G401 (cell line): ENCODE results near the gene CUL1. TPM values are rescaled to one million over a fixed set of nuclear protein-coding genes. Genes with fewer than 3 reads are reported as not detected.

ENCODE experiments used
- DNase-seq: peaks from one replicate; pipeline ENCODE4 v3.0.0-alpha.2; 2015; ENCODE audit warnings: low spot score
- in situ Hi-C: cut with HindIII; loops from 2 replicates; pipeline ENCODE4 v1.10.0; 2016; ENCODE audit warnings: low sequenced_read_pairs, mixed read lengths
- total RNA-seq: library from RNA; depleted of rRNA; stranded (reverse); fragments of >200 nt; shearing (Covaris generic); gene quantifications from 2 replicates; pipeline ENCODE4 v1.2.3, GENCODE V29; 2014

The CUL1 gene
- total RNA-seq, 1 experiment from 2014 or later, result 84.5 TPM

DNA sequence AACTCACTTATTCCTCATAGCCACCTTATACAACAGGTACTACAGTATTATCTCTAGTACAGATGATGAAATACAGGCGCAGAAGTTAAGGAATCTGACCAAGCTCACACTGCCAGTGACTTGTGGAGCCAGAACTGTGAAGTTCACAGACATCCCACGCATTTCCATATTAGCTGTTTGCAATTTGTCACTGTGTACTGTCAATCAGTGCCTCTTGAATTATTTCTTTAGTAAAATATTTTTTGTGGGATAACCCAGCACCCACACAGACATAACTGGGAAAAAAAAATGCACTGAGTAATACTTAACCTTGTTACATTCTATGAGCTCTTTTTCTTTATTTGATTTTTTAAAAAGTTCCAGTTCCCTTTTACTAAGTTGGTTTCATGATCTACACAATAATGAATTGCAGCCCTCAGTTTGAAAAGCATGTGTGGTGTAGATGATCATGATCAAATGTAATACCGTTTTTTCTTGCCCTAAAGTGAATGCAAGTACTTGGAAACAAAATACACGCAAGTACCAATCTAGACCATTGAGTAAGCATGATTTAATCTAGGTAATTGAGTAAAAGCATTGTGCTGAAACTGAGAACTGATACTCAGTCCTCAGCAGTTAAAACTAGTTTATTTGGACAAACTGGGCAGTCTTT lies 14.1 kb downstream of the CUL1 start:
- no peak for DNase-seq
- in situ Hi-C loops, result no loop called here

DNA sequence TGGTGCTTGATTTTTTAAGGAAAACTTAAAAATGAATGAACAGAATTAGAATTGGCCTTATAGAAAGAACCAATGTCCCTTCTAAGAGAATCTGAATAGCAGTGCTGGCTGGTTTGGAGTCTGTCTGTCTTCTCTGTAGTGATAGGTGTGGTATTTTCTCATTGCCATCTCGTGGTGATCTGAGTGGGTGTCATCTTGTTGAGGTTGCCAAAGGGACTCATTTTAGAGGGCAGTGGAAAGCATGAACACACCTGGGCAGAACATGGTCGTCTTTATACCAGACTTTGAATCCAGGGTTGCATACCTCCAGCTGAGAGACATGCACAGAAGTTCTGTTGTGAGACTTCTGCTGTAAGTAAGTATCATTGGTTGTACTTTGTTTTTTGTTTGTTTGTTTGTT lies 15.8 kb downstream of the CUL1 start:
- in situ Hi-C loops, result no loop called here
- no peak for DNase-seq

DNA sequence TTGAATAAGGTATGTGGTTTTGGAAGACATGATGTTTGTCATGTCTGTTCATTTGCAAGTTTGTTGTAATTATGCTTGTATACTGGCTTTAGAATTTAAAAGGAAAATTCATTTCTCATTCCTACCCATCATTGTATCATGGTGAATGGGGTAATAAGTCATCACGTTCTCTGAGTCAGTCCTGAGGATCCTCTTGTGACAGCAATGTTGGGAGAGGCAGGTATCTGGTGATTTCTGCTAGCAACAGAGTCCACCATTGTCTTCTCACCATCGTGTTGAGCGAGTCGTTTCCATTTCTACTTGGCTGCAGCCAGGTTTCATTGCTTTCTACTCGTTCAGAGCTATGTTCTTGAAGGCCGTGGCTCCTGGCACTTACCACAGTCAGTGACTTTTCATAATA lies 16.3 kb downstream of the CUL1 start:
- in situ Hi-C loops, result no loop called here
- DNase-seq, result no peak

DNA sequence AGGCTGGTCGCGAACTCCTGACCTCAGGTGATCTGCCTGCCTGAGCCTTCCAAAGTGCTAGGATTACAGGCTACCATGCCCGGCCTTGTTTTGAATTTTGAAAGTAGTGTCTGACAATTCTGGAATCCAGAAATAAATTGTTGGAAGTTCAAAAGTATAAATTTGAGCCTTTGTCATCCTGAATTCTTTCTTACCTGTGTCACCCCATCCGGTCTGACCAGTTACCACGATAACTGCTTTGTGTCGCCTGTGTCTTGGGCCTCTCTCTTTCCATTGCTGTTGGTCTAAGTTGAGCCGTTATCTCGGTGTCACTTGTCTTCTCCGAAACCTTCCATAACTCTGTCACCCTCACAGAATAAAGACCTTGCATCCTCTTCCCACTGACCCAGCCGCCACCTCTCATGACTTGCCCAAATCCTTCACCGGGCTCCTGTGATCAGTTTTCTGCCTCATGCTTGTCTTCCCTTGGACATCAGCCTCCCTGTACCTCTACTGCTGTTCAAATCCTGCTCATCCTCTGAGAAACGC lies 18.6 kb downstream of the CUL1 start:
- no peak for DNase-seq
- in situ Hi-C loops, result no loop called here

DNA sequence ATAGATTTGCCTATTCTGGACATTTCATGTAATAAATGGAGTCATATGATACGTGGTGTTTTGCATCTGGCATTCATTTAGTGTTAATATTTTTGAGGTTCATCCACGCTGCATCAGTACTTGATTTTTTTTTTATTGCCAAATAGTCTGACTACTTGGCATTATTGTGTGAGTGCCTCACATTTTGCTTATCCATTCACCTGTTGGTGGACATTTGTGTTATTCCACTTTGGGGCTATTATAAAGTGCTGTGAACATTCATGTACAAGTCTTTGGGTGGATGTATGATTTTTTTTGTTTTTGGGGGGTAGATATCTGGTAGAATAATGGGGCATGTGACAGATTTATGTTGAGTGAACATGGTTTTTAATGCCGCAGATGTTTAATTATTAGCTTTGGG lies 19.7 kb downstream of the CUL1 start:
- in situ Hi-C loops, result no loop called here
- DNase-seq, result no peak

DNA sequence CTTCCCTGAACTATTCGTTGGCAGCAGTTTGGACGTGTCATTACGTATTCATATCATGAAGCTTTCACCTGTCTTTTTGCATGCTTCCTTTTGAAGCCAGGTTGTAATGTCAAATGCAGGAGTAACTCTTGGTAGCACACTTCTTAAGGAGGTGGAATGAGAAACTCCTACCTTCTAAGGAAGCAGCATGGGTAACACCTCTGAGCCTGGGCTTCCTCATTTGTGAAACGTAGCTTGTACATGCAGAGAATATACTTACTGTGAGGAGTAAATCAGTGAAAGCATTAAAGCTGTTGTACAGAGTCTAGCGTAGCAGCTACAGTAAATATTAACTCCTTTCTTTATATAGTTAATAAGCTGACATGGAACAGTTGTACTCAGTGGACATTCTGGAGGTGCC lies 21.1 kb downstream of the CUL1 start:
- in situ Hi-C loops, result no loop called here
- no peak for DNase-seq

DNA sequence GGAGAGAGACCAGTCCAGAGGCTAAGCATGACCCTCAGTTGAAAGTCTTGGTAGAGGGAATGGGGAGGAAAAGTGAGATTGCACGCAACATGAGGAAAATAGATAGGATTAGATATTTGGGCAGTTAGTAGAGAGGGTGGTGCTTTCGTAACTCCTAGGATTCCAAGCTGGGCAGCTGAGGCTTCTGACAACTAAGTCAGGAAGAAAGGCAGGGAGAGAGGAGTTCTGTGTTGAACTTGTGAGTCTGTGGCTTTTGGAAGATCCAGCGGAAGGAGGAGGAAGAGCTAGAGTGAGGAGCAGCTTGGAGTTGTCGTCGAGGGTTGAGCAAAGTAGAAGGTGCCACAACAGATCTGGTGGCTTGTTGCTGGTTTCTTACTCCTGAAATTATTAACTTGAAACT lies 21.8 kb downstream of the CUL1 start:
- in situ Hi-C loops, result no loop called here
- DNase-seq, result no peak

DNA sequence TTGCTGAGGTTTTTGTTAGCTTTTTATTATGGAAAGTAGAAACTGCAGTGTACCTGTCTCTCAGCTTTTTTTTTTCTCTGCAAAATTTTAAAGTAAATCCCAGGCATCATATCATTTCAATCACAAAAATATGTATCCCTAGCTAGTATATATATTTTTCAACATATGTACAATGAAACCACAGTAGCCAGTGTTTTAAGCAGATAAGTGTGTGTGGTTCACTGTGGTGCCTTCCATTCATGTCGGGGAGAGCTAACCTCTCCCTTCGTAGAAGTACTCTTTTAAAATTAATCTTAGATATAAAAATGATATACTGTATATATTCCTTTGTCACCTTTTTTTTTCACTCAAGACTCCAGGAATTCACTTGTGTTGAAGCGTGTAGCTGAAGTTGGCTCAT lies 22.7 kb downstream of the CUL1 start:
- in situ Hi-C loops, result no loop called here
- DNase-seq, result no peak

DNA sequence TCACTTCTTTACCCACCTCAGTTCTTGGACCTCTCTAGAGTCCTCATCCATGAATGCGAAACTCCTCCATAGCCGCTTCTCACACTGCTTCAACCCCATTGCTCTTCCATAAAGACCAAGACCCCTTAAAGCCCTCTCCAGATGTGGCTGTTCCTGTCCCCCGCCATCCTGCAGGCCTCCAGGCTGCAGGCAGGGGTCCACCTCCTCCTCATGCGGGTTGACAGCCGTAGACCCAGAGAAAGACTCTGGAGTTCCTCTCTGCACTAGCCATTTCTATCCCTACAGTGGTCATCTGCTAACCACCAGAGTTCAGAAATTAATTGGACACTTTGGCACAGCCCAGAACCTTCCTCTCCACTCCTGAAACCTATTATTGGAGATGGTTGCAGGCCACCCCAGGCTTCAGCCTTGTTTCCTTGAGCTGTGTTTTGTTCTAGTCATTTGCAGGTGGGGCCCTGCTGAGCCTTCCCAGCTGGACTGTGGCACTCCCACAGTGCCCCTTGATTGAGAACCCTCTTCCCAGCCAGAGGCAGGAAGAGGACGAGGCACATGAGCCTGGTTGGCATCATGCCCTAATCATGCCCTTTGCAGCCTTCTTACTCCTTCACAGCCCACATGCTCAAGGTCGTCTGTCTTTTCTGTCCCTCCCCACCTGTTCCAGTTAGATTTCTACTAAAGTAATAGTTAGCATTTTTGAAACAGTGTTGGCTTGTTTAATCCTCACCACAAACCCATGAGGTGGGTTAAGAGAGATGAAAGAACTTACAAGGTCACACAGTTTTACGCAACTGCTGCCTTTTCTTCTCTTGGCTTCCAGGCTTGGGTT lies 23.9 kb downstream of the CUL1 start:
- in situ Hi-C loops, result no loop called here

DNA sequence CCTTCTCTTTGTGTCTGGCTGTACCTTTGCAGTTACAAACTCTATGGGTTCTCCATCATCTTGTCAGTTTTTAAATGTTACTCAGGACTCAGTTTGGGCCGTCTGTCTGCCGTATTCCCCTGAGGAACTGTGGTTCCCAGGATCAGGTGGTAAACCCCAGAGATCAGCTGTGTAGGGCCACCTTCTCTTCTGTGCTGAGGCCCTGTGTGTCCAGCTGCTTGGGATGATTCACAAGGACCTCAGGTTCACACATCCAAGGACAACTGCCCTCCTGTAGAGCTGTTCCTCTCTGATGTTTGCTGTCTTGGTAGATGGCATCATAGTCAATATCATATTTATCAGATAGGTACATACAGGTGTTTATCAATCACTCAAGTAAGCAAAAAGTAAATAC lies 24.5 kb downstream of the CUL1 start:
- in situ Hi-C loops, result no loop called here
- no peak for DNase-seq

More for the DNA sequence above, 23.9 kb downstream of the CUL1 start:
- peak; percentile 39 for DNase-seq

DNA sequence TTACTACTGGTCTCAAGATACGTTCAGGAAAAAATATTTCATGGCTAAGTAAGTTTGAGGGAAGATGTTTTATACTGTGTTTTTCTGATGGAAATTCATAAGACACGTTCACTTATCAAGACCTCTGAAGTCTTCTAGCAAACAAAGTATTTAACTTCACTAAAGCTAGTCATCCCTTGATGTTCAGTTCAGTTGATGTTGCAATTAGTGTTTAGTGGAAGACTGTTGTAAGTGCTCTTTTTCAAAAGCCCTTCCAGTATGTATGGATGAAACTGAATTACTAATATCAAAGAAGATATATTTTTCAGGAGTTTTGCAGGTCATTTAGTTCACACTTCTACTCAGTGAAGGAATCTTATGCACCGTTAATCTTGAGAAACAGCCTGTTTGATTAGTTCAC lies 25.1 kb downstream of the CUL1 start:
- in situ Hi-C loops, result no loop called here
- no peak for DNase-seq

DNA sequence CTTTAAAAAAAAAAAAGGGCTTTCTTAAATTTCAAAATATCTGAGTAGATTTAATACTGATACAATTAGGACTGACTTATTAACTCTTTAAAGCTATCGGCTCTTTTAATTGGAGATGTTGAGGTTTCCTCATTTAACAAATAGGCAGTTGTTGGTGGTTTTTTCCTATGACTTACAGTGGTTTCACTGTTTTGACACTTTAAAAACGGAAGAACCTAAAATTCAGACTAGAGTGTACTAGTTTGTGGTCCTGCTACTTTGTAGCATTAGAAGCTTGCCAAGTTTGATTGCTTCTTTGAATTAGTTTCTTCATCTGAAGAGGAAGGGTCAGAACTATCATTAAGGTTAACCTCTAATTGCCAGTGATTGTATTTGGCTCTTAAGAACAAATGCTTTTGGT lies 27.7 kb downstream of the CUL1 start:
- in situ Hi-C loops, result no loop called here
- no peak for DNase-seq

DNA sequence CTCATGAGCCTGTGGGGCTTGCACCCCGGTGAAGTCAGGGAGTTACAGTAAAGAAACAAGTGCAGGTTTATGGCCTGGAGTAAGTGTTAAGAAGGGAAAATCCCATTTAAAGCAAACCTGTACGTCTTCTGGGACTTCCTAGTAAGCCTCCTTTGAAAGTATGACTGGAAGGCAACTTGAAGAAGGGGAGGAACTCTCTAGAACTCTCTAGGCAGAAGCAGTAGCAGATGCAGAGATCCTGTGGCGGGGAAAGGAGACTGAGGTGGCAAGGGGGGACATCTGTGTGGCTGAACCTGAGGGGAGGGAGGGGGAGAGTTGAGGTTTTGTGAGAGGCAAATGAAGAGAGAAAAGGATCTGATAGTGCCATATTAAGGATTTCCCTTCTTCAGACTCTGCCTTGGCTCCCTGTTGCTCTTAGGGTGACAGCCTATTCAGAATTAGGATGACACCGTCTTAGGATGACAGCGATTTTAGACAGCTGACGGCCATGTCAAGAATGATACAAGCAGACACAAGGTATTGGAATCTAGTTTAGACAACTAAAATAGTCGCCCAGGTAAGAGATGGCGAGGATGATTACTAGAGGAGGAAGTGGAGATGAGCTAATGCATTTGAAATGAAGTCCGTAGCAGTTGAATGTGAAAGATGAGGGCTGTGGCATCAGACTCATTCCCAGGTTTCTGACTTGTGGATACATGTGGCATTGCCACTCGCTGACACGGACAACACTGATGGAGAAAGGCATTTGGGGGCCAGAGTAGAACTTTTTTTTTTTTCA lies 29.0 kb downstream of the CUL1 start:
- in situ Hi-C loops, result no loop called here
- DNase-seq, result no peak

DNA sequence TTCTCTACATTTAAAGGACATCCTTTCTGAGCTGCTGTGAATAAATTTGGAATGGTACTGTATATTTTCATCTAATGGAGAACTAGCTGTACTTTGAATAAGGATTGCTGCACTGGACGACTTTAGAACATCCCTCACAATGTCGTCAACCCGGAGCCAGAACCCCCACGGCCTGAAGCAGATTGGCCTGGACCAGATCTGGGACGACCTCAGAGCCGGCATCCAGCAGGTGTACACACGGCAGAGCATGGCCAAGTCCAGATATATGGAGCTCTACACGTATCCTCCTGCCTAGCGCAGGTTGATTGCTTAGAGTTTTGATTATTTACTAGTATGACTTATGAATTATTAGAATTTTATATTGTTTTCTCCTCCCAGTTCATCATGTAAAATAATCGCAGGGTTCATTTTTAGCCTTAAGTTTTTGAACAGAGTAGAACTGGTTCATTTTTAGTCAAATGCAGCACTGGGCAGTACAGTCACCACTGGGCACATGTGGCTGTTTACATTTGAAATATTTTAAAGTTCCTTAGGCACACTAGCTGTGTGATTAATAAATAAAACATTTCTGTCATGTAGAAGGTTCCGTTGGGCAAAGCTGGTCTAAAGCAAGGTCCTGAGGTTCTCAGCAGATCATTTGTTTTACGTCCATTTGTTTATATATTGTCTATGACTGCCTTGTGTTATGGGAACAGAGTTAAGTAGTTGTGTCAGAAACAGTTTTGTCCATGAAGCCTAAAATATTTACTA lies 31.5 kb downstream of the CUL1 start:
- in situ Hi-C loops, result no loop called here
- peak; percentile 94 for DNase-seq

DNA sequence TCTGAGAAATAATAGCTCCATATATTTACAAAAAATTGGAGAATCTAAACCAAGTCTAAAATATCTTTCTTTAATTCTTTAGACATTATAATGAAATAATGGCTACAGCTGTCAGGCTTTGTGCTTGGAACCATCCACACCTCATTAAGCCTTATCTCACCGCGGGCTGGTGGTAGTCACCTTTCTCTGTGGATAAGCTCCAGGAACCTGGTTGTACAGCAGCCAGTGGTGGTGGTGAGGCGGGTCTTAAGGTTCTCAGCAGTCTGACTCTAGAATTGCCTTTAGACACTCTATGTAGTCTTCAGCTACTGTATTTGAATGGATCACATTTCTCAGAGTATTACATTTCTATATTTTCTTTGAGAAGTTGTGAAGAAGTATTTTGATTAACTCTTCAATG lies 34.2 kb downstream of the CUL1 start:
- DNase-seq, result no peak
- in situ Hi-C loops, result no loop called here

DNA sequence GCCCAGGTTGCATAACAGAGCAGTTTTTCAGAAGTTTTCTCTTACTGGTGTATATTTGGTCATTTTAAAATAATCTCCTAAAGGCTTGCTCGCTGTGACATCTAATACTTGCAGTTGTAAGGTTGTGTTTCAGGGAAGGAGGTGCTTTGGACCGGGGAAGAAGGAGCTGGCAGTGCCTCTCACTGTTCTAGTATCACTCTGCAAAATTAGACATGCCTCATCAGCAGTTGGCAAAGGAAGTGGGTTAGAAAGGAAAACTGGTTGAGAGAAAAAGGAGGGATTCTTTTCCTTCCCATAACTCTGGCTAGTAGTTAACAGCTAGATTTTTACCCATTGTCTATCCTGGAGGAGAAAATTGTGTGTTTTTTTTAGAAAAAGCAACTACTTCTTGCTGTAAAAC lies 34.8 kb downstream of the CUL1 start:
- DNase-seq, result peak; percentile 76
- in situ Hi-C loops, result no loop called here

DNA sequence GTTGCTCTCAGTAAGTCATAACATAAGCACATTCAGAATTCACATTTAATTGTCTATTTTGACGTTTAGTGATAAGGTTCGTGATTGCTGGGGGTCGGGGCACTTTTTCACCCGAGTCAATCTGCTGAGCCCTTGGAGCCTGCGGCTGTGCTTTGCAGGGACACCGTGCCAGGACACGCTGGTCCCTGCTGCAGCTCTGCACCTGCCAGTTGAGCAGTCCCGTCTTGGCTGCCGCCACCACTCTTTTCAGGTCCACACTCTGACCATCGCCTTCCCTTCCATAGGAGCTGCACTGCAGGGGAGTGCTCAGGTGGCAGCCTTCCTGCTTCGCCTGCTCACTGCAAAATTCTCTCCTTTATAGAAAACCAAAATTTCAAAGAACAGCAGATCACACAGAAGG lies 36.4 kb downstream of the CUL1 start:
- in situ Hi-C loops, result no loop called here
- DNase-seq, result peak; percentile 80

DNA sequence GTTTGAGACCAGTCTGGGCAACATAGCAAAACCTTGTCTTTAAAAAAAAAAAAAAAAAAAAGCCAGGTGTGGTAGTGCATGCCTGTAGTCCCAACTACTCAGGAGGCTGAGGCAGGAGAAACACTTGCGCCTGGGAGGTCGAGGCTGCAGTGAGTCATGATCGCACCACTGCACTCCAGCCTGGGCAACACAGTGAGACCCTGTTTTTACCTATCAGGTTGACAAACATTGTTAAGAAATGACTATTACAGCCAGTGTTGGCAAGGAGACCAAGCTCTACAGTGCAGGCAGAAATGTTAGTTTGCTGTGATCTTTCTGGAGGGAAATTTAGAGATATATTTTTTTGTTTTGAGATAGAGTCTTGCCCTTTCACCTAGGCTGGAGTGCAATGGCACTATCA lies 37.3 kb downstream of the CUL1 start:
- in situ Hi-C loops, result no loop called here
- no peak for DNase-seq

DNA sequence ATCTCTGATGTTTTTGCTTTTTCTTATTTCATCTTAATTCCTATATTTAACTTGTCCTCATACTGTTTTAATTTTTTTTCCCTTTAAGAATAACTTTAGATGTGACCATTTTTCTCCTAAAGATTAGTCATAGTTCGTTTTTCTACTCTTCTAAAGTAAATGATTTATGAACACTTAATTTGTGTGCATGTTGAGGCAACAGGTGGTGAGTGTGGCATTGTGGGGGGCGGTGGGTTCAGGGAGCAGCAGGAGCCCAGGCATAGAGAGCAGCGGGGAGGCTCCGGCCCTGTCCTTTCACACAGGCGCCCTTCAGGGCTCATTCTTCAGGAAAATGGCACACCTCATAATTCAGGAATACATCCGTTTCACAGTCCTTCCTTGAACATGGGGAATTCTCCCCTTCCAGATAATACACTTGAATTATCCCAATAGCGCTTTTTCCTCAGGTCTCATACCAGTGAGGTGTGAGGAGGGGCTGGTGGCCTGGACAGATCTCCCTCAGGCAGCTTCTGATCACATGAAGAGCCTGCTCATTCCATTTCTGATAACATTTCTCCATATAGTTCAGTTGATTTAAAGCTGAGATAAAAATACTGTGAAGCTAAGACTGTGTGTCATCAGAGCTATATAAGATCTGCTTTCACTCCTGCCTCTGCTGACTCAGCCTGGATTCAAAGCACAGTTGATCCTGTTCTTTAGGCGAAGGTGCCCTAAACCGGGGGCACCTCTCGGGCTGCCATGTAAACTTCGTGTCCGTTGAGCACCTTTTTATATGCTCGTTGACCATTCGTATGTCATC lies 40.2 kb downstream of the CUL1 start:
- no peak for DNase-seq
- in situ Hi-C loops, result no loop called here
